ENCODE results near the gene EXOC4. TPM values are rescaled to one million over a fixed set of nuclear protein-coding genes. Genes with fewer than 3 reads are reported as not detected.

The EXOC4 gene
- total and polyA plus RNA-seq, 2 of the 8 experiments (the other 6 are each of a cell fraction or from before 2014, with no cell fraction given), result 27.0 to 67.3 TPM

DNA sequence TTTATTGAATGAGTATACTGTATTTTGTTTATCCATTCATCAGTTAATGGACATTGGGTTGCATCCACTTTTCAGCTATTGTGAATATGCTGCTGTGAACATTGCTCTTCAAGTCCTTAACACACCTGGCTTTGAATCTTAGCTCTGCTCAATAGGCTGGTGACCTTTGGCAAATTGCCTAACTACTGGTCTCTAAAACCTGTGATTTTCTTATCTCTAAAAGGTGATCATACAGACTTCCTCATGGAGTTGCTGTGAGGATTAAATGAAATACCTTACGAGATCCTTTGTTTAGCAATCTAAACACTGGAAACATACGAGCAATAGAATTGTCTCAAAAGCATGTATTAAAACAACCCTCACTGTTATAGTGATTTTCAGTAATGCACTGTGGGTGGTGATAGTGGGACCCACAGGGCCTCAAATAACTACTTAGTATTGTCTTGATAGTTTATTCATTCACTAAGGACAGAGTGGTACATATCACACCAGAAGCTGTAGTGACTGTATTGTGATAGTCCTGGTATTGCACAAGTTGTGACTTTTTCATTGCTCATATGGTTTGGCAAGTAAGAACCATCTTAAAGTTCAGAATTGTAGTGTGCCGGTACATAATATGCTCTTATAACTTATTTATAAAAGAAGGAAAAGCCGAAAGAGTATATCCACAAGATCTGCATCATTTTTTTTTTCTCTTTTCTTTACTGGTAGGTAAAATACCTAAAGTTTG, 257.6 kb downstream of the EXOC4 start:
- Histone ChIP-seq H3K23me2 (ENCODE audit: low read depth, low read length) (no peaks in the 10 kb centered on the region), H2BK15ac (ENCODE audit: low read length) (no peak overlapping the region), H4K5ac (ENCODE audit: insufficient read length, low read depth, low read length) (no peak overlapping the region), H3K79me2 (ENCODE audit: control insufficient read depth in 1 of 2, insufficient read depth in 2 of 2, low read length in 2 of 2) (no peaks in the 10 kb centered on the region), H3K14ac (ENCODE audit: insufficient read length) (no peak overlapping the region), H3K18ac (ENCODE audit: extremely low read depth, low read length) (no peak overlapping the region), H3K9me3 (ENCODE audit: insufficient read depth in 2 of 2, low read depth in 1 of 2, low read length in 1 of 2) (no peaks in the 10 kb centered on the region), H4K91ac (replicated peaks; ENCODE audit: insufficient read length, low read length) (no peak overlapping the region), H2AK5ac (ENCODE audit: low read depth, low read length) (no peak overlapping the region), H3K4ac (replicated peaks; ENCODE audit: insufficient read length, low read depth, low read length) (no peak overlapping the region), H3K27me3 (replicated peaks in 1 of 4; ENCODE audit: control insufficient read depth in 3 of 4, extremely low read depth in 1 of 4, insufficient read depth in 3 of 4, low read length in 3 of 4) (no peaks in the 10 kb centered on the region), H2AFZ (ENCODE audit: low read length) (no peak overlapping the region), H3K79me1 (ENCODE audit: low read depth, low read length) (no peaks in the 10 kb centered on the region), H3K23ac (ENCODE audit: insufficient read length) (no peak overlapping the region), H3K4me3 (ENCODE audit: extremely low read depth in 1 of 4, insufficient read depth in 2 of 4, low read depth in 3 of 4, low read length in 4 of 4) (no peak overlapping the region), H3K4me1 (replicated peaks in 1 of 4; ENCODE audit: control insufficient read depth in 3 of 4, insufficient read depth in 4 of 4, low read length in 3 of 4) (peaks cover 0 to 3% (median 1%) of the 10 kb centered on the region in 4 experiments; a peak in 2 of 7 replicates), H4K8ac (ENCODE audit: extremely low read depth, insufficient read depth, low read length) (no peak overlapping the region), H2BK20ac (ENCODE audit: low read length) (no peak overlapping the region), H4K20me1 (replicated peaks in 1 of 2; ENCODE audit: control insufficient read depth in 1 of 2, insufficient read depth in 2 of 2, low read length in 2 of 2) (peaks cover 0 to 1% of the 10 kb centered on the region in 2 experiments), H2BK12ac (ENCODE audit: low read depth, low read length) (no peak overlapping the region), H3K4me2 (ENCODE audit: insufficient read depth in 1 of 2, low read depth in 2 of 2, low read length in 2 of 2) (no peak overlapping the region), H2BK120ac (replicated peaks; ENCODE audit: low read depth, low read length) (no peak overlapping the region), H3K27ac (ENCODE audit: low read depth, low read length) (no peak overlapping the region), H3K36me3 (ENCODE audit: control insufficient read depth in 2 of 4, insufficient read depth in 4 of 4, low read length in 3 of 4) (no peaks in the 10 kb centered on the region), H3K56ac (replicated peaks; ENCODE audit: insufficient read length, low read depth, low read length) (no peak overlapping the region), H2BK5ac (ENCODE audit: low read depth, low read length) (no peak overlapping the region), H3K9ac (replicated peaks in 1 of 4; ENCODE audit: extremely low read depth in 1 of 4, low read depth in 3 of 4, low read length in 3 of 4) (no peak overlapping the region)
- TF ChIP-seq KDM5A (IDR thresholded peaks at IDR 0.05; ENCODE audit: low read length) (no peak), EZH2 (IDR thresholded peaks at IDR 0.05; ENCODE audit: low read depth, low read length, severe bottlenecking) (no peak), HDAC2 (IDR thresholded peaks at IDR 0.05; ENCODE audit: borderline replicate concordance in 1 of 2, low read depth in 2 of 2, low read length in 2 of 2) (no peak), PHF8 (conservative IDR thresholded peaks at IDR 0.05; ENCODE audit: low read depth, low read length) (no peak), SP2 (IDR thresholded peaks at IDR 0.05; ENCODE audit: low read length) (no peak), EP300 (IDR thresholded peaks at IDR 0.05; ENCODE audit: borderline replicate concordance in 1 of 2, low read depth in 2 of 2, low read length in 2 of 2) (no peak), CHD2 (IDR thresholded peaks at IDR 0.05; ENCODE audit: low read length) (no peak), POU5F1 (IDR thresholded peaks at IDR 0.05; ENCODE audit: low read depth, low read length) (no peak), SAP30 (IDR thresholded peaks at IDR 0.05; ENCODE audit: insufficient read depth, insufficient replicate concordance, low read length) (no peak), BRCA1 (IDR thresholded peaks at IDR 0.05; ENCODE audit: low read depth, low read length) (no peak), CHD1 (IDR thresholded peaks at IDR 0.05; ENCODE audit: low read depth, low read length) (no peak), JUND (IDR thresholded peaks at IDR 0.05; ENCODE audit: low read length) (no peak), TAF1 (IDR thresholded peaks at IDR 0.05; ENCODE audit: low read depth, low read length) (no peak)
- POLR2A ChIA-PET (ENCODE audit: partially characterized antibody), result no interaction called here
- WGBS, 2 experiments (ENCODE audit: extremely low coverage in 1 of 2, insufficient coverage in 1 of 2, insufficient read length in 1 of 2, insufficient replicate concordance in 2 of 2, low coverage in 1 of 2, low lambda C conversion rate in 2 of 2, missing lambda C conversion rate in 1 of 2), result 93% methylated on average over 4 of the region's 4 CpGs; no CpG with 5 or more reads in 1 of the 2 experiments
- no peak for DNase-seq (ENCODE audit: low read depth in 1 of 2, low spot score in 2 of 2)
- FAIRE-seq, result no peak
- CTCF ChIA-PET (ENCODE audit: partially characterized antibody), result no interaction called here
